ENCODE results near the gene CD37. TPM values are rescaled to one million over a fixed set of nuclear protein-coding genes. Genes with fewer than 3 reads are reported as not detected.

Gene CD37
- total and polyA plus RNA-seq, 10 of the 15 experiments (the other 5 are each of a cell fraction or from before 2014, with no cell fraction given) = 34.1 to 359 (median 108) TPM

GRCh38 chr19:49316284-49316683 lies 18.9 kb upstream of the CD37 start:
- FAIRE-seq (peak; percentile 41), DNase-seq (ENCODE audit: low read depth, low spot score) (no peak), ATAC-seq (no peak)
- Histone ChIP-seq H3K36me3 (ENCODE audit: control insufficient read depth in 2 of 2, insufficient read depth in 2 of 2, low read length in 1 of 2) (no peaks in the 10 kb centered on the region), H2AFZ (ENCODE audit: control insufficient read depth, low read depth, low read length) (no peak overlapping the region), H3K9me3 (replicated peaks; ENCODE audit: control insufficient read depth, insufficient read depth, low read length) (peaks cover 3% of the 10 kb centered on the region; the same call in 1 of the 3 replicates), H3K27me3 (replicated peaks in 1 of 2; ENCODE audit: control insufficient read depth in 2 of 2, insufficient read depth in 2 of 2, low read length in 1 of 2) (no peaks in the 10 kb centered on the region), H4K20me1 (ENCODE audit: control insufficient read depth, insufficient read depth) (no peaks in the 10 kb centered on the region), H3K27ac (ENCODE audit: control insufficient read depth, insufficient read depth) (no peak overlapping the region), H3K4me3 (no peak overlapping the region), H3K9ac (ENCODE audit: control insufficient read depth, insufficient read depth, low read length) (no peak overlapping the region), H3K4me1 (ENCODE audit: control insufficient read depth, insufficient read depth, low read length) (no peaks in the 10 kb centered on the region), H3K4me2 (ENCODE audit: control insufficient read depth, insufficient read depth) (no peak overlapping the region), H3K79me2 (ENCODE audit: control insufficient read depth, insufficient read depth, low read length) (no peaks in the 10 kb centered on the region)
- in situ Hi-C loops (cut with MboI) = no loop called here
- ChIA-PET SMC1A (ENCODE audit: uncharacterized antibody, unreplicated experiment) (interaction anchor here (0.9 kb wide), 1 partner anchor 15 kb away, joined by 4 read pairs; no protein-coding TSS in a partner anchor), RAD21 (ENCODE audit: unreplicated experiment) (no interaction called here), CTCF (interaction anchor here (0.6 to 1.2 kb wide), 3 partner anchors 14 to 114 kb away, joined by 3 to 7 read pairs (median 3); no protein-coding TSS in a partner anchor), POLR2A (no interaction called here)
- TF ChIP-seq RUNX3 (IDR thresholded peaks at IDR 0.05; ENCODE audit: low read length) = peak; percentile 55
- TF ChIP-seq SREBF1 (IDR thresholded peaks at IDR 0.05; ENCODE audit: low read length) = no peak
- no peak for TF ChIP-seq ZNF384 (IDR thresholded peaks at IDR 0.05; ENCODE audit: borderline replicate concordance, low read depth, low read length)
- no peak for TF ChIP-seq POLR2AphosphoS5 (IDR thresholded peaks at IDR 0.05; ENCODE audit: low read length)
- no peak for TF ChIP-seq MYB (IDR thresholded peaks at IDR 0.05; ENCODE audit: borderline replicate concordance, low read depth, low read length)
- TF ChIP-seq ZNF687 (IDR thresholded peaks at IDR 0.05) = no peak
- TF ChIP-seq NFYA (IDR thresholded peaks at IDR 0.05; ENCODE audit: borderline replicate concordance, low read depth, low read length) = no peak
- no TSS peak for BruUV-seq (replicated peaks)
- intact Hi-C loops (cut with micrococcal nuclease; ENCODE audit: unreplicated experiment) = no loop called here

Data from GM12878 (cell line).